A673 (cell line): ENCODE measurements around the gene ARSG. TPM values are rescaled to one million over a fixed set of nuclear protein-coding genes. Genes with fewer than 3 reads are reported as not detected.

Experiments used
- BruUV-seq: library from RNA; stranded (reverse); fragments of 400-500 nt; replicated peaks from 2 replicates; lab custom pipeline; 2021; lab: Mats Ljungman, UMichigan
- CTCF ChIA-PET: fragments of 300-600 bp; sonication (Branson Sonifier 250); formaldehyde crosslinking; loops from one replicate; lab custom pipeline; 2022; ENCODE audit warnings: antibody characterized with exemption; lab: Charles Lee
- POLR2A ChIA-PET: fragments of 300-600 bp; sonication (Branson Sonifier 250); formaldehyde crosslinking; loops from one replicate; lab custom pipeline; 2022; ENCODE audit warnings: antibody characterized with exemption; ENCODE audit not compliant: low non-redundant PET; lab: Charles Lee
- DNase-seq: peaks from one replicate; pipeline ENCODE4 v3.0.0-alpha.2; 2015; ENCODE audit warnings: low spot score
- H3K27ac ChIP-seq: fragments of 200-600 bp; sonication (generic); 2 replicates; pipeline ENCODE4 v1.5.1; 2016; ENCODE audit warnings: mixed run types, low read depth, mild to moderate bottlenecking, mixed read lengths, antibody characterized with exemption, low read length; ENCODE audit not compliant: poor library complexity, severe bottlenecking
- H3K27me3 ChIP-seq: fragments of 200-600 bp; sonication (generic); replicated peaks from 2 replicates; pipeline ENCODE4 v1.6.1; 2017; ENCODE audit warnings: mixed run types, low read depth, mild to moderate bottlenecking, mixed read lengths, antibody characterized with exemption, low read length; ENCODE audit not compliant: insufficient read depth, poor library complexity
- H3K36me3 ChIP-seq: fragments of 200-600 bp; sonication (generic); 2 replicates; pipeline ENCODE4 v1.6.1; 2016; ENCODE audit warnings: mixed run types, mild to moderate bottlenecking, mixed read lengths, antibody characterized with exemption, low read length; ENCODE audit not compliant: insufficient read depth, poor library complexity, severe bottlenecking
- H3K4me1 ChIP-seq: fragments of 200-600 bp; sonication (generic); 2 replicates; pipeline ENCODE4 v1.6.1; 2017; ENCODE audit warnings: mixed run types, mild to moderate bottlenecking, mixed read lengths, antibody characterized with exemption, low read length; ENCODE audit not compliant: insufficient read depth, poor library complexity, severe bottlenecking
- H3K4me3 ChIP-seq: fragments of 200-600 bp; sonication (generic); 2 replicates; pipeline ENCODE4 v1.5.1; 2016; ENCODE audit warnings: low read depth, mixed run types, mild to moderate bottlenecking, mixed read lengths, low read length; ENCODE audit not compliant: poor library complexity, severe bottlenecking
- H3K9me3 ChIP-seq: fragments of 200-600 bp; sonication (generic); 2 replicates; pipeline ENCODE4 v1.6.1; 2016; ENCODE audit warnings: mixed run types, low read depth, mild to moderate bottlenecking, mixed read lengths, antibody characterized with exemption, low read length; ENCODE audit not compliant: poor library complexity, severe bottlenecking
- CTCF ChIP-seq: fragments of 300-800, 200-600 bp; sonication (generic); conservative IDR thresholded peaks from 2 replicates; pipeline ENCODE4 v1.5.1; 2017; ENCODE audit warnings: low read depth, mild to moderate bottlenecking, antibody characterized with exemption, low read length, moderate library complexity, mixed read lengths
- EZH2 ChIP-seq: fragments of 200-600 bp; sonication (generic); IDR thresholded peaks from 2 replicates; pipeline ENCODE4 v1.6.1; 2017; ENCODE audit warnings: borderline replicate concordance, low read depth, mild to moderate bottlenecking, mixed read lengths, antibody characterized with exemption, low read length; ENCODE audit not compliant: poor library complexity, severe bottlenecking
- intact Hi-C: fragments of 100-400 bp; cut with micrococcal nuclease; formaldehyde crosslinking; loops from one replicate; pipeline ENCODE4 v1.10.0; 2022; ENCODE audit not compliant: unreplicated experiment
- total RNA-seq: library from RNA; stranded (reverse); gene quantifications from 2 replicates; pipeline ENCODE4 v1.2.3, GENCODE V29; 2021

ARSG gene
- total RNA-seq, 1 experiment from 2014 or later: 1.0 TPM

- no peak overlapping the region for H3K4me3 ChIP-seq
- no TSS peak for BruUV-seq
- CTCF ChIA-PET: no interaction called here
- TF ChIP-seq CTCF: no peak
- TF ChIP-seq EZH2: no peak
- no peaks in the 10 kb centered on the region for H3K4me1 ChIP-seq
- DNase-seq: no peak
- POLR2A ChIA-PET: no interaction called here
- no peak overlapping the region for H3K27ac ChIP-seq
- H3K9me3 ChIP-seq: no peaks in the 10 kb centered on the region
- H3K27me3 ChIP-seq: peaks cover 10% of the 10 kb centered on the region
- H3K36me3 ChIP-seq: no peaks in the 10 kb centered on the region
- intact Hi-C loops: no loop called here
Measured at GRCh38 chr17:68424203-68424602, 132.9 kb downstream of the ARSG start.

GRCh38 chr17:68424861-68425260, 133.6 kb downstream of the ARSG start:
- CTCF ChIA-PET: no interaction called here
- BruUV-seq: no TSS peak
- DNase-seq: no peak
- no peaks in the 10 kb centered on the region for H3K4me1 ChIP-seq
- POLR2A ChIA-PET: no interaction called here
- no peaks in the 10 kb centered on the region for H3K9me3 ChIP-seq
- intact Hi-C loops: no loop called here
- H3K36me3 ChIP-seq: no peaks in the 10 kb centered on the region
- no peak overlapping the region for H3K4me3 ChIP-seq
- no peak overlapping the region for H3K27ac ChIP-seq
- peaks cover 10% of the 10 kb centered on the region for H3K27me3 ChIP-seq
- TF ChIP-seq CTCF (no peak), EZH2 (no peak)

GRCh38 chr17:68425979-68426378, 134.7 kb downstream of the ARSG start:
- Histone ChIP-seq H3K27ac (no peak overlapping the region), H3K4me1 (no peaks in the 10 kb centered on the region), H3K9me3 (no peaks in the 10 kb centered on the region), H3K36me3 (no peaks in the 10 kb centered on the region), H3K4me3 (no peak overlapping the region), H3K27me3 (peaks cover 3% of the 10 kb centered on the region)
- BruUV-seq: no TSS peak
- no peak for DNase-seq
- TF ChIP-seq EZH2 (no peak), CTCF (no peak)
- intact Hi-C loops: no loop called here
- CTCF ChIA-PET: no interaction called here
- POLR2A ChIA-PET: no interaction called here
